ENCODE results near the gene KCTD5. TPM values are rescaled to one million over a fixed set of nuclear protein-coding genes. Genes with fewer than 3 reads are reported as not detected.
A peak's percentile ranks its signal among the peaks of the same experiment; 100 is the strongest.
"Not testable (repeated sequence)": the region's sequence is repeated elsewhere in the genome, so short reads cannot be mapped to it uniquely, and the experiment has no call there.

Gene KCTD5
- total RNA-seq, 4 donors from 2014 or later, result 15.1 to 31.1 (median 19.5) TPM

- no peak for ATAC-seq
- H3K27me3 ChIP-seq, result no peaks in the 10 kb centered on the region
- no peak overlapping the region for H3K4me3 ChIP-seq
- WGBS, 2 donors (ENCODE audit: low coverage in 1 of 2), result 56 to 100% methylated on average over 1 to 2 of the region's 2 CpGs
- H3K27ac ChIP-seq, result no peak overlapping the region
- H3K36me3 ChIP-seq, result peaks cover 0 to 6% of the 10 kb centered on the region in 2 donors
- TF ChIP-seq POLR2AphosphoS5 (IDR thresholded peaks at IDR 0.05) (no peak), CTCF (IDR thresholded peaks at IDR 0.05) (no peak), POLR2A (IDR thresholded peaks at IDR 0.05) (no peak), EP300 (IDR thresholded peaks at IDR 0.05) (no peak)
- no peaks in the 10 kb centered on the region for H3K9me3 ChIP-seq
- peaks cover 0 to 5% (median 0%) of the 10 kb centered on the region in 3 donors for H3K4me1 ChIP-seq
Measured at GRCh38 chr16:2656985-2657384, 25.3 kb upstream of the KCTD5 start.

- ATAC-seq, H3K4me3 ChIP-seq, H3K4me1 ChIP-seq, H3K27ac ChIP-seq, H3K9me3 ChIP-seq, H3K27me3 ChIP-seq: not testable (repeated sequence)
- H3K36me3 ChIP-seq, result peaks cover 0 to 15% of the 10 kb centered on the region in 2 donors
- no CpG with 5 or more reads among the region's 17 CpGs for WGBS, 2 donors (ENCODE audit: low coverage in 1 of 2)
Measured at GRCh38 chr16:2657803-2658202, 24.5 kb upstream of the KCTD5 start.

- H3K4me1 ChIP-seq, H3K4me3 ChIP-seq, H3K27ac ChIP-seq, H3K9me3 ChIP-seq, ATAC-seq, H3K27me3 ChIP-seq: not testable (repeated sequence)
- H3K36me3 ChIP-seq, result peaks cover 0 to 17% of the 10 kb centered on the region in 2 donors
- WGBS, 2 donors (ENCODE audit: low coverage in 1 of 2), result no CpG with 5 or more reads among the region's 8 CpGs
Measured at GRCh38 chr16:2659560-2659959, 22.8 kb upstream of the KCTD5 start.

GRCh38 chr16:2660014-2660662 is 22.2 kb upstream of the KCTD5 start:
- H3K27me3 ChIP-seq, H3K9me3 ChIP-seq, H3K4me1 ChIP-seq, ATAC-seq, H3K4me3 ChIP-seq: not testable (repeated sequence)
- Histone ChIP-seq H3K27ac (peak overlapping the region in 2 of 4 donors; percentile 11 to 57), H3K36me3 (peaks cover 0 to 17% of the 10 kb centered on the region in 2 donors)
- 97% methylated on average over 5 of the region's 11 CpGs; no CpG with 5 or more reads in 1 of the 2 donors for WGBS, 2 donors (ENCODE audit: low coverage in 1 of 2)

- ATAC-seq, H3K4me1 ChIP-seq, H3K27me3 ChIP-seq, H3K9me3 ChIP-seq, H3K4me3 ChIP-seq: not testable (repeated sequence)
- Histone ChIP-seq H3K36me3 (peaks cover 0 to 17% of the 10 kb centered on the region in 2 donors), H3K27ac (peak overlapping the region in 2 of 4 donors; percentile 11 to 57)
- peak; percentile 28 to 56 (median 46) for TF ChIP-seq CTCF (IDR thresholded peaks at IDR 0.05)
- 54 to 60% methylated on average over 4 to 6 of the region's 21 CpGs for WGBS, 2 donors (ENCODE audit: low coverage in 1 of 2)
Measured at GRCh38 chr16:2660755-2661373, 21.5 kb upstream of the KCTD5 start.

- Histone ChIP-seq H3K4me3 (no peak overlapping the region), H3K27me3 (no peaks in the 10 kb centered on the region), H3K4me1 (no peaks in the 10 kb centered on the region), H3K27ac (no peak overlapping the region), H3K36me3 (peaks cover 0 to 38% of the 10 kb centered on the region in 2 donors), H3K9me3 (no peaks in the 10 kb centered on the region)
- 66 to 72% methylated on average over 16 to 18 of the region's 23 CpGs for whole genome bisulfite sequencing, 2 donors (ENCODE audit: low coverage in 1 of 2)
- peak; percentile 60 for ATAC-seq
- no peak for TF ChIP-seq EP300 (IDR thresholded peaks at IDR 0.05)
- no peak for TF ChIP-seq POLR2AphosphoS5 (IDR thresholded peaks at IDR 0.05)
- TF ChIP-seq CTCF (IDR thresholded peaks at IDR 0.05), result no peak
- TF ChIP-seq POLR2A (IDR thresholded peaks at IDR 0.05), result no peak
Measured at GRCh38 chr16:2663553-2664546, 18.5 kb upstream of the KCTD5 start.

All from gastroesophageal sphincter (tissue), 4 donors.